SK-N-SH treated with all-trans-retinoic acid at 6 μM for 48 hours (cell line): ENCODE measurements around the gene MTA1.

Source experiments
- ARNTL ChIP-seq: fragments of 450-650 bp; formaldehyde crosslinking; IDR thresholded peaks from 2 replicates; pipeline ENCODE4 v1.5.0; 2020; ENCODE audit warnings: low read depth, mild to moderate bottlenecking, moderate library complexity, borderline replicate concordance
- BACH2 ChIP-seq: fragments of 250-450 bp; sonication (Bioruptor Pico); IDR thresholded peaks from 2 replicates; pipeline ENCODE4 v1.9.0; 2021; ENCODE audit warnings: mild to moderate bottlenecking, borderline replicate concordance
- ISL1 ChIP-seq: fragments of 250-450 bp; sonication (Bioruptor Pico); IDR thresholded peaks from 2 replicates; pipeline ENCODE4 v2.1.2; 2022; ENCODE audit warnings: mild to moderate bottlenecking, moderate library complexity
- OSR1 ChIP-seq: fragments of 250-450 bp; sonication (Bioruptor Pico); IDR thresholded peaks from 2 replicates; pipeline ENCODE4 v1.8.0; 2022; ENCODE audit warnings: moderate library complexity, mild to moderate bottlenecking, inconsistent platforms
- PPARA ChIP-seq: fragments of 250-450 bp; sonication (Bioruptor Pico); IDR thresholded peaks from 2 replicates; pipeline ENCODE4 v1.5.0; 2020; ENCODE audit warnings: mild to moderate bottlenecking, borderline replicate concordance
- RARB ChIP-seq: fragments of 250-450 bp; sonication (Bioruptor Pico); IDR thresholded peaks from 2 replicates; pipeline ENCODE4 v1.8.0; 2021; ENCODE audit warnings: mild to moderate bottlenecking, moderate library complexity
- TSHZ2 ChIP-seq: fragments of 250-450 bp; sonication (Bioruptor Pico); IDR thresholded peaks from 2 replicates; pipeline ENCODE4 v1.5.0; 2020; ENCODE audit warnings: mild to moderate bottlenecking, moderate library complexity
- ZC3H10 ChIP-seq: fragments of 250-450 bp; sonication (Bioruptor Pico); IDR thresholded peaks from 2 replicates; pipeline ENCODE4 v1.5.1; 2021; ENCODE audit warnings: mild to moderate bottlenecking, moderate library complexity
- ZFP30 ChIP-seq: fragments of 450-650 bp; formaldehyde crosslinking; IDR thresholded peaks from 2 replicates; pipeline ENCODE4 v1.5.0; 2022; ENCODE audit warnings: mild to moderate bottlenecking, moderate library complexity
- ZNF70 ChIP-seq: fragments of 450-650 bp; formaldehyde crosslinking; IDR thresholded peaks from 2 replicates; pipeline ENCODE4 v1.5.0; 2020; ENCODE audit warnings: mild to moderate bottlenecking, moderate library complexity
- TF ChIP-seq, protein P1 (sequence below): fragments of 250-450 bp; sonication (Bioruptor Pico); IDR thresholded peaks from 2 replicates; pipeline ENCODE4 v1.8.0; 2021; ENCODE audit warnings: low read depth, mild to moderate bottlenecking, moderate library complexity, borderline replicate concordance

DNA sequence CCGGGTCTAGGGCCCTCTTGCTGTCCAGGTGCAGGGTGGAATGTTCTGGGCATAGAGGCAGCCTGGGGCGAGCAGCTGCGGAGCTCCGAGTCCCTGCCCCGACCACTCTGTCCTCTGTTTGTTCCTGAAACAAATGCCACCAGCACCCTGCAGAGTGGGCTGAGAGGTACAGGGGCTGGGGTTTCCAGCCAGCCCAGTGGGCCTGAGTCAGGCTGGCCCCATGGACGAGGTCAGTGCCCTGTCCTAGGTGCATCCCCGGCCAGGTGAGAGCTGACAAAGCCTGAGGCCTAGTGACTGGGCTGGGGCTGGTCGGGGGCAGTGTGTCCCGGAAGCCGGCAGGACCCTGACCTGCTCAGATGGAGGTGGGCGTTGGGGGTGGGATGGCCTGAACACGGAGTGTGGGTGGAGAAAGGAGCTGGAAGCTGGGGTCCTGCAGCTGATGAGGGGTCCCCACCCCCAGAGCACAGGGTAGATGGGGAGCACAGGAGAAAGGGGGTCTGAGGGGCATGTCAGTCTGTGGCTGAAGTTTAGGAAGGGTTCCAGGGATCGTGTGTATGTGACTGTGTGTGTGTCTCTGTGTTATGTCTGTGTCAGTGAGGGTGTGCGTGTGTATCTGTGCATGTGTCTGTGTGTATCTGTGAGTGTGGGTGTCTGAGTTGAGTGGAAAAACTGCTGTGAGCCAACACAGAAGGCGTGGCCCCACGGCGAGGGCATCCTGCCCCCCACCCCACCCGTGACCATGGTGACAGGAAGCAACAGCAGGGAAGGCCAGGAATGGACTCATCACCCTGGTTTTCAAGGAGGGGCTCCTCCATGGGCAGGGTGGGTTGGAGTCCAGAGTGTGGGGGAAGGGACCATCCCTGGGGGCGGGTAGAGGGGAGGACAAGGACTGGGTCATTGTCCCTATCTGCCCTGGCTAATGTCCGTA is 64.7 kb downstream of the MTA1 start:
- TF ChIP-seq ARNTL (CRISPR knock-in tag) (no peak), TSHZ2 (CRISPR knock-in tag) (no peak), ZFP30 (CRISPR knock-in tag) (no peak), BACH2 (no peak), ISL1 (CRISPR knock-in tag) (no peak), ZC3H10 (no peak), PPARA (CRISPR knock-in tag) (no peak), ZNF70 (no peak), RARB (CRISPR knock-in tag) (no peak), OSR1 (CRISPR knock-in tag) (no peak)
- TF ChIP-seq, protein P1, sequence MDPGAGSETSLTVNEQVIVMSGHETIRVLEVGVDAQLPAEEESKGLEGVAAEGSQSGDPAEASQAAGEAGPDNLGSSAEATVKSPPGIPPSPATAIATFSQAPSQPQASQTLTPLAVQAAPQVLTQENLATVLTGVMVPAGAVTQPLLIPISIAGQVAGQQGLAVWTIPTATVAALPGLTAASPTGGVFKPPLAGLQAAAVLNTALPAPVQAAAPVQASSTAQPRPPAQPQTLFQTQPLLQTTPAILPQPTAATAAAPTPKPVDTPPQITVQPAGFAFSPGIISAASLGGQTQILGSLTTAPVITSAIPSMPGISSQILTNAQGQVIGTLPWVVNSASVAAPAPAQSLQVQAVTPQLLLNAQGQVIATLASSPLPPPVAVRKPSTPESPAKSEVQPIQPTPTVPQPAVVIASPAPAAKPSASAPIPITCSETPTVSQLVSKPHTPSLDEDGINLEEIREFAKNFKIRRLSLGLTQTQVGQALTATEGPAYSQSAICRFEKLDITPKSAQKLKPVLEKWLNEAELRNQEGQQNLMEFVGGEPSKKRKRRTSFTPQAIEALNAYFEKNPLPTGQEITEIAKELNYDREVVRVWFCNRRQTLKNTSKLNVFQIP (CRISPR knock-in tag): no peak
